H1 (cell line): ENCODE results near the gene KLF7. TPM values are rescaled to one million over a fixed set of nuclear protein-coding genes. Genes with fewer than 3 reads are reported as not detected.

Experiments used
- BRCA1 ChIP-seq: IDR thresholded peaks from 2 replicates; pipeline ENCODE4 v1.6.1; 2012; ENCODE audit warnings: low read depth, low read length, improper control_type of control experiment
- CEBPB ChIP-seq: IDR thresholded peaks from 2 replicates; pipeline ENCODE4 v1.6.1; 2012; ENCODE audit warnings: low read depth, low read length
- NRF1 ChIP-seq: IDR thresholded peaks from 2 replicates; pipeline ENCODE4 v1.6.1; 2011; ENCODE audit warnings: mild to moderate bottlenecking, low read depth, low read length, improper control_type of control experiment
- POLR2AphosphoS5 ChIP-seq: IDR thresholded peaks from 2 replicates; pipeline ENCODE4 v1.6.1; 2011; ENCODE audit warnings: low read depth, low read length
- RBBP5 ChIP-seq: IDR thresholded peaks from 2 replicates; pipeline ENCODE4 v1.7.1; 2012; ENCODE audit warnings: low read depth, mild to moderate bottlenecking, inconsistent platforms, low read length, moderate library complexity, borderline replicate concordance
- TAF7 ChIP-seq: optimal IDR thresholded peaks from 2 replicates; pipeline ENCODE3; 2011; ENCODE audit warnings: low read depth, mild to moderate bottlenecking, inconsistent platforms, low read length, moderate library complexity, borderline replicate concordance
- polyA plus RNA-seq, 7 experiments: library from polyadenylated mRNA; depleted of rRNA in 3 of 7; stranded (reverse) in 5 of 7; unstranded in 2 of 7; fragments of >200 nt in 5 of 7; fragments of 200-250 nt in 2 of 7; gene quantifications; 1 replicate in 5 of 7; 2 replicates in 1 of 7; 4 replicates in 1 of 7; pipeline versions ENCODE4 v1.2.1 to v1.2.3, GENCODE V29; 2011 to 2013; ENCODE audit warnings: missing spikeins in 2 of 7, mixed read lengths in 2 of 7
- total RNA-seq: library from RNA; stranded (reverse); fragmentation: NEBNext Ultra II Directional; extraction: Animal tissue kit (Norgen Biotek cat#: 25700); gene quantifications from 2 replicates; pipeline ENCODE4 v1.2.1, GENCODE V29; 2021
- TF ChIP-seq, protein P1 (sequence below): fragments of 300-600 bp; sonication (generic); IDR thresholded peaks from 2 replicates; pipeline ENCODE4 v1.7.1; 2012; ENCODE audit warnings: low read length, moderate library complexity, mild to moderate bottlenecking, inconsistent platforms; ENCODE audit not compliant: insufficient replicate concordance
- TF ChIP-seq, protein P2 (sequence below), 3 experiments: IDR thresholded peaks; 1 replicate in 2 of 3; 2 replicates in 1 of 3; pipeline versions ENCODE4 v1.5.1 to v1.6.1; 2011; ENCODE audit warnings: low read length in 3 of 3, mild to moderate bottlenecking in 3 of 3, inconsistent platforms in 2 of 3, low read depth in 1 of 3, moderate library complexity in 1 of 3; ENCODE audit not compliant: insufficient read depth in 1 of 3; ENCODE audit errors: control extremely low read depth in 1 of 3

The KLF7 gene
- total and polyA plus RNA-seq, 2 of the 8 experiments (the other 6 are each of a cell fraction or from before 2014, with no cell fraction given): 9.6 to 23.3 TPM

DNA sequence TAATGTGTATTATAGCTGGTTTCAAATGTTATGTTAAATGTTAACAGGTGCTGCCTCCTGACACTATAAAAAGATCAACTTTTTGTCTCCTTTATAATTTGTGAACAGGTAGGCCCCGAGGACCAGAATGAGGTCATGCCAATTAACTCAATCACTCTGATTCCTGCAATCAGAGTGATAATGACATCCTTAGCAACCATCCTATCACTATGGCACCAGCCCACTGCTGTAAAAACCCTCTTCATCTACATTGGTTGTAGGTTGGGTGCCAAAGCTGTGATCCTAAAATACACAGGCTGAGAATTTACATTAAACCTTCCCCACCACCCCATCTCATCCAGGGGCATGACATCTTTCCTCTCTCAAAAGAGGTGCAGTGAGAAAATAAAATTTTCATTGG is 122.9 kb downstream of the KLF7 start (continued):
- TF ChIP-seq, protein P1, sequence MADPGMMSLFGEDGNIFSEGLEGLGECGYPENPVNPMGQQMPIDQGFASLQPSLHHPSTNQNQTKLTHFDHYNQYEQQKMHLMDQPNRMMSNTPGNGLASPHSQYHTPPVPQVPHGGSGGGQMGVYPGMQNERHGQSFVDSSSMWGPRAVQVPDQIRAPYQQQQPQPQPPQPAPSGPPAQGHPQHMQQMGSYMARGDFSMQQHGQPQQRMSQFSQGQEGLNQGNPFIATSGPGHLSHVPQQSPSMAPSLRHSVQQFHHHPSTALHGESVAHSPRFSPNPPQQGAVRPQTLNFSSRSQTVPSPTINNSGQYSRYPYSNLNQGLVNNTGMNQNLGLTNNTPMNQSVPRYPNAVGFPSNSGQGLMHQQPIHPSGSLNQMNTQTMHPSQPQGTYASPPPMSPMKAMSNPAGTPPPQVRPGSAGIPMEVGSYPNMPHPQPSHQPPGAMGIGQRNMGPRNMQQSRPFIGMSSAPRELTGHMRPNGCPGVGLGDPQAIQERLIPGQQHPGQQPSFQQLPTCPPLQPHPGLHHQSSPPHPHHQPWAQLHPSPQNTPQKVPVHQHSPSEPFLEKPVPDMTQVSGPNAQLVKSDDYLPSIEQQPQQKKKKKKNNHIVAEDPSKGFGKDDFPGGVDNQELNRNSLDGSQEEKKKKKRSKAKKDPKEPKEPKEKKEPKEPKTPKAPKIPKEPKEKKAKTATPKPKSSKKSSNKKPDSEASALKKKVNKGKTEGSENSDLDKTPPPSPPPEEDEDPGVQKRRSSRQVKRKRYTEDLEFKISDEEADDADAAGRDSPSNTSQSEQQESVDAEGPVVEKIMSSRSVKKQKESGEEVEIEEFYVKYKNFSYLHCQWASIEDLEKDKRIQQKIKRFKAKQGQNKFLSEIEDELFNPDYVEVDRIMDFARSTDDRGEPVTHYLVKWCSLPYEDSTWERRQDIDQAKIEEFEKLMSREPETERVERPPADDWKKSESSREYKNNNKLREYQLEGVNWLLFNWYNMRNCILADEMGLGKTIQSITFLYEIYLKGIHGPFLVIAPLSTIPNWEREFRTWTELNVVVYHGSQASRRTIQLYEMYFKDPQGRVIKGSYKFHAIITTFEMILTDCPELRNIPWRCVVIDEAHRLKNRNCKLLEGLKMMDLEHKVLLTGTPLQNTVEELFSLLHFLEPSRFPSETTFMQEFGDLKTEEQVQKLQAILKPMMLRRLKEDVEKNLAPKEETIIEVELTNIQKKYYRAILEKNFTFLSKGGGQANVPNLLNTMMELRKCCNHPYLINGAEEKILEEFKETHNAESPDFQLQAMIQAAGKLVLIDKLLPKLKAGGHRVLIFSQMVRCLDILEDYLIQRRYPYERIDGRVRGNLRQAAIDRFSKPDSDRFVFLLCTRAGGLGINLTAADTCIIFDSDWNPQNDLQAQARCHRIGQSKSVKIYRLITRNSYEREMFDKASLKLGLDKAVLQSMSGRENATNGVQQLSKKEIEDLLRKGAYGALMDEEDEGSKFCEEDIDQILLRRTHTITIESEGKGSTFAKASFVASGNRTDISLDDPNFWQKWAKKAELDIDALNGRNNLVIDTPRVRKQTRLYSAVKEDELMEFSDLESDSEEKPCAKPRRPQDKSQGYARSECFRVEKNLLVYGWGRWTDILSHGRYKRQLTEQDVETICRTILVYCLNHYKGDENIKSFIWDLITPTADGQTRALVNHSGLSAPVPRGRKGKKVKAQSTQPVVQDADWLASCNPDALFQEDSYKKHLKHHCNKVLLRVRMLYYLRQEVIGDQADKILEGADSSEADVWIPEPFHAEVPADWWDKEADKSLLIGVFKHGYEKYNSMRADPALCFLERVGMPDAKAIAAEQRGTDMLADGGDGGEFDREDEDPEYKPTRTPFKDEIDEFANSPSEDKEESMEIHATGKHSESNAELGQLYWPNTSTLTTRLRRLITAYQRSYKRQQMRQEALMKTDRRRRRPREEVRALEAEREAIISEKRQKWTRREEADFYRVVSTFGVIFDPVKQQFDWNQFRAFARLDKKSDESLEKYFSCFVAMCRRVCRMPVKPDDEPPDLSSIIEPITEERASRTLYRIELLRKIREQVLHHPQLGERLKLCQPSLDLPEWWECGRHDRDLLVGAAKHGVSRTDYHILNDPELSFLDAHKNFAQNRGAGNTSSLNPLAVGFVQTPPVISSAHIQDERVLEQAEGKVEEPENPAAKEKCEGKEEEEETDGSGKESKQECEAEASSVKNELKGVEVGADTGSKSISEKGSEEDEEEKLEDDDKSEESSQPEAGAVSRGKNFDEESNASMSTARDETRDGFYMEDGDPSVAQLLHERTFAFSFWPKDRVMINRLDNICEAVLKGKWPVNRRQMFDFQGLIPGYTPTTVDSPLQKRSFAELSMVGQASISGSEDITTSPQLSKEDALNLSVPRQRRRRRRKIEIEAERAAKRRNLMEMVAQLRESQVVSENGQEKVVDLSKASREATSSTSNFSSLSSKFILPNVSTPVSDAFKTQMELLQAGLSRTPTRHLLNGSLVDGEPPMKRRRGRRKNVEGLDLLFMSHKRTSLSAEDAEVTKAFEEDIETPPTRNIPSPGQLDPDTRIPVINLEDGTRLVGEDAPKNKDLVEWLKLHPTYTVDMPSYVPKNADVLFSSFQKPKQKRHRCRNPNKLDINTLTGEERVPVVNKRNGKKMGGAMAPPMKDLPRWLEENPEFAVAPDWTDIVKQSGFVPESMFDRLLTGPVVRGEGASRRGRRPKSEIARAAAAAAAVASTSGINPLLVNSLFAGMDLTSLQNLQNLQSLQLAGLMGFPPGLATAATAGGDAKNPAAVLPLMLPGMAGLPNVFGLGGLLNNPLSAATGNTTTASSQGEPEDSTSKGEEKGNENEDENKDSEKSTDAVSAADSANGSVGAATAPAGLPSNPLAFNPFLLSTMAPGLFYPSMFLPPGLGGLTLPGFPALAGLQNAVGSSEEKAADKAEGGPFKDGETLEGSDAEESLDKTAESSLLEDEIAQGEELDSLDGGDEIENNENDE: no peak
- no peak for TF ChIP-seq TAF7
- TF ChIP-seq POLR2AphosphoS5: no peak
- TF ChIP-seq BRCA1: no peak
- TF ChIP-seq RBBP5: no peak
- no peak for TF ChIP-seq CEBPB
- TF ChIP-seq NRF1: no peak
- TF ChIP-seq, protein P2, sequence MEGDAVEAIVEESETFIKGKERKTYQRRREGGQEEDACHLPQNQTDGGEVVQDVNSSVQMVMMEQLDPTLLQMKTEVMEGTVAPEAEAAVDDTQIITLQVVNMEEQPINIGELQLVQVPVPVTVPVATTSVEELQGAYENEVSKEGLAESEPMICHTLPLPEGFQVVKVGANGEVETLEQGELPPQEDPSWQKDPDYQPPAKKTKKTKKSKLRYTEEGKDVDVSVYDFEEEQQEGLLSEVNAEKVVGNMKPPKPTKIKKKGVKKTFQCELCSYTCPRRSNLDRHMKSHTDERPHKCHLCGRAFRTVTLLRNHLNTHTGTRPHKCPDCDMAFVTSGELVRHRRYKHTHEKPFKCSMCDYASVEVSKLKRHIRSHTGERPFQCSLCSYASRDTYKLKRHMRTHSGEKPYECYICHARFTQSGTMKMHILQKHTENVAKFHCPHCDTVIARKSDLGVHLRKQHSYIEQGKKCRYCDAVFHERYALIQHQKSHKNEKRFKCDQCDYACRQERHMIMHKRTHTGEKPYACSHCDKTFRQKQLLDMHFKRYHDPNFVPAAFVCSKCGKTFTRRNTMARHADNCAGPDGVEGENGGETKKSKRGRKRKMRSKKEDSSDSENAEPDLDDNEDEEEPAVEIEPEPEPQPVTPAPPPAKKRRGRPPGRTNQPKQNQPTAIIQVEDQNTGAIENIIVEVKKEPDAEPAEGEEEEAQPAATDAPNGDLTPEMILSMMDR (IDR thresholded peaks at IDR 0.05; ENCODE audit: control extremely low read depth in 1 of 3, insufficient read depth in 1 of 3, low read depth in 1 of 3, low read length in 3 of 3): no peak
